ENCODE results near the gene CXXC5. TPM values are rescaled to one million over a fixed set of nuclear protein-coding genes. Genes with fewer than 3 reads are reported as not detected.

The CXXC5 gene
- total and polyA plus RNA-seq, 7 donors, result 15.7 to 30.0 (median 19.9) TPM

- no peaks in the 10 kb centered on the region for H3K9me3 ChIP-seq
- no peak for DNase-seq
- 55 to 82% methylated on average over 3 of the region's 3 CpGs for WGBS, 2 donors
- intact Hi-C loops (cut with DNase I), result no loop called here
- H3K4me3 ChIP-seq, result no peak overlapping the region
- no peaks in the 10 kb centered on the region for H3K27me3 ChIP-seq
- no peak for TF ChIP-seq POLR2AphosphoS5 (IDR thresholded peaks at IDR 0.05)
- TF ChIP-seq CTCF (IDR thresholded peaks at IDR 0.05), result no peak
- TF ChIP-seq EP300 (IDR thresholded peaks at IDR 0.05), result no peak
- TF ChIP-seq POLR2A (IDR thresholded peaks at IDR 0.05), result no peak
- H3K36me3 ChIP-seq, result no peaks in the 10 kb centered on the region
- peaks cover 0 to 34% (median 32%) of the 10 kb centered on the region in 4 donors for H3K4me1 ChIP-seq
- no peak overlapping the region for H3K27ac ChIP-seq
Observed at GRCh38 chr5:139700711-139701055, 52.5 kb downstream of the CXXC5 start.

- Histone ChIP-seq H3K27me3 (no peaks in the 10 kb centered on the region), H3K36me3 (no peaks in the 10 kb centered on the region), H3K4me3 (no peak overlapping the region), H3K4me1 (peaks cover 0 to 34% (median 32%) of the 10 kb centered on the region in 4 donors), H3K9me3 (no peaks in the 10 kb centered on the region), H3K27ac (no peak overlapping the region)
- peak; percentile 64 for DNase-seq
- intact Hi-C loops (cut with DNase I), result no loop called here
- TF ChIP-seq CTCF (IDR thresholded peaks at IDR 0.05) (no peak), POLR2A (IDR thresholded peaks at IDR 0.05) (no peak), POLR2AphosphoS5 (IDR thresholded peaks at IDR 0.05) (no peak), EP300 (IDR thresholded peaks at IDR 0.05) (no peak)
- 18% methylated on average over 22 of the region's 22 CpGs for WGBS, 2 donors
Observed at GRCh38 chr5:139701056-139701741, 53.0 kb downstream of the CXXC5 start.

DNA sequence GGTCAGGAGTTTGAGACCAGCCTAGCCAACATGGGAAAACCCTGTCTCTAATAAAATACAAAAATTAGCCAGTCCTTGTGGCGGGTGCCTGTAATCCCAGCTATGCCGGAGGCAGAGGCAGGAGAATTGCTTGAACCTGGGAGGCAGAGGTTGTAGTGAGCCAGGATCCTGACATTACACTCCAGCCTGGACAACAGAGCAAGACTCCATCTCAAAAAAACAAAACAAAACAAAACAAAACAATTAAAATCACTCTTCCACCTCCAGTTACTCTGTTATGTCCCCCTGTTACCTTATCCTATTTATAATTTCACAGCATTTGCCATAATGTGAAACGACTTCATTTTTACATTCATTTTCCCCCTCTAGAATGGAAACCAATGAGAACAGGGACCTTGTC, 54.4 kb downstream of the CXXC5 start:
- Histone ChIP-seq H3K4me1 (peaks cover 0 to 21% (median 19%) of the 10 kb centered on the region in 4 donors), H3K36me3 (no peaks in the 10 kb centered on the region), H3K9me3 (no peaks in the 10 kb centered on the region), H3K27me3 (no peaks in the 10 kb centered on the region), H3K27ac (no peak overlapping the region), H3K4me3 (no peak overlapping the region)
- WGBS, 2 donors, result 87% methylated on average over 3 of the region's 3 CpGs
- no peak for TF ChIP-seq EP300 (IDR thresholded peaks at IDR 0.05)
- no peak for TF ChIP-seq CTCF (IDR thresholded peaks at IDR 0.05)
- no peak for TF ChIP-seq POLR2AphosphoS5 (IDR thresholded peaks at IDR 0.05)
- TF ChIP-seq POLR2A (IDR thresholded peaks at IDR 0.05), result no peak
- intact Hi-C loops (cut with DNase I), result no loop called here
- DNase-seq, result no peak

DNA sequence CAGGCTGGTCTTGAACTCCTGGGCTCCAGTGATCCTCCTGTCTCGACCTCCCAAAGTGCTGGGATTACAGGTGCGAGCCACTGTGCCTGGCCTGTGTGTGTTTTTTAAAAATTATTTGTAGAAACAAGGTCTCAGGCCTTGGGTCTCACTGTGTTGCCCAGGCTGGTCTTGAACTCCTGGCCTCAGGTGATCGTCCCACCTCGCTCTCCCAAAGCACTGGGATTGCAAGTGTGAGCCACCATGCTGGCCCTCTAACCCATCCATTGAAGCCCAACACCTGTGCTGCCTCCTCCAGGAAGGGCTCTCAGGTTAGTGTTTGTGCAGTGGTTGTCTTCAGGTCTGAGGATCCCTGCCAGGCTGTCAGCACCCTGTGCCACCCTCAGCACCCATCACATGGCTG, 56.6 kb downstream of the CXXC5 start:
- Histone ChIP-seq H3K36me3 (no peaks in the 10 kb centered on the region), H3K4me1 (peaks cover 0 to 16% (median 15%) of the 10 kb centered on the region in 4 donors), H3K27ac (no peak overlapping the region), H3K27me3 (peaks cover 0 to 6% (median 5%) of the 10 kb centered on the region in 3 donors), H3K9me3 (no peaks in the 10 kb centered on the region), H3K4me3 (no peak overlapping the region)
- no peak for DNase-seq
- TF ChIP-seq POLR2A (IDR thresholded peaks at IDR 0.05), result no peak
- TF ChIP-seq CTCF (IDR thresholded peaks at IDR 0.05), result no peak
- TF ChIP-seq EP300 (IDR thresholded peaks at IDR 0.05), result no peak
- TF ChIP-seq POLR2AphosphoS5 (IDR thresholded peaks at IDR 0.05), result no peak
- 93 to 95% methylated on average over 4 of the region's 4 CpGs for WGBS, 2 donors
- intact Hi-C loops (cut with DNase I), result no loop called here

- peaks cover 0 to 21% (median 19%) of the 10 kb centered on the region in 4 donors for H3K4me1 ChIP-seq
- DNase-seq, result no peak
- intact Hi-C loops (cut with DNase I), result no loop called here
- no peaks in the 10 kb centered on the region for H3K36me3 ChIP-seq
- H3K27ac ChIP-seq, result no peak overlapping the region
- H3K27me3 ChIP-seq, result peaks cover 0 to 10% (median 7%) of the 10 kb centered on the region in 3 donors
- no peak overlapping the region for H3K4me3 ChIP-seq
- WGBS, 2 donors, result 76 to 88% methylated on average over 3 of the region's 3 CpGs
- TF ChIP-seq POLR2AphosphoS5 (IDR thresholded peaks at IDR 0.05) (no peak), POLR2A (IDR thresholded peaks at IDR 0.05) (no peak), CTCF (IDR thresholded peaks at IDR 0.05) (no peak), EP300 (IDR thresholded peaks at IDR 0.05) (no peak)
- H3K9me3 ChIP-seq, result no peaks in the 10 kb centered on the region
Observed at GRCh38 chr5:139705191-139705590, 57.0 kb downstream of the CXXC5 start.

All from sigmoid colon (tissue), 7 donors.